IPS DF 19.7 (cell line): ENCODE data around the gene AAMDC.
"Not testable (repeated sequence)": the region's sequence is repeated elsewhere in the genome, so short reads cannot be mapped to it uniquely, and the experiment has no call there.

Experiments
- DNase-seq: peaks from one replicate; pipeline ENCODE4 v3.0.0-alpha.2; 2013; ENCODE audit warnings: low read depth, low spot score

AAMDC gene

GRCh38 chr11:77884829-77885190 lies 63.9 kb downstream of the AAMDC start:
- DNase-seq: no peak

- no peak for DNase-seq
Measured at GRCh38 chr11:77886401-77886800, 65.5 kb downstream of the AAMDC start.

DNA sequence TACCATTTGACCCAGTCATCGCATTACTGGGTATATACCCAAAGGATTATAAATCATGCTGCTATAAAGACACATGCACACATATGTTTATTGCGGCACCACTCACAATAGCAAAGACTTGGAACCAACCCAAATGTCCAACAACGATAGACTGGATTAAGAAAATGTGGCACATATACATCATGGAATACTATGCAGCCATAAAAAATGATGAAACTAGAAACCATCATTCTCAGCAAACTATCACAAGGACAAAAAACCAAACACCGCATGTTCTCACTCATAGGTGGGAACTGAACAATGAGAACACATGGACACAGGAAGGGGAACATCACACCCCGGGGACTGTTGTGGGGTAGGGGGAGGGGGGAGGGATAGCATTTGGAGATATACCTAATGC lies 68.1 kb downstream of the AAMDC start:
- not testable (repeated sequence) for DNase-seq

DNA sequence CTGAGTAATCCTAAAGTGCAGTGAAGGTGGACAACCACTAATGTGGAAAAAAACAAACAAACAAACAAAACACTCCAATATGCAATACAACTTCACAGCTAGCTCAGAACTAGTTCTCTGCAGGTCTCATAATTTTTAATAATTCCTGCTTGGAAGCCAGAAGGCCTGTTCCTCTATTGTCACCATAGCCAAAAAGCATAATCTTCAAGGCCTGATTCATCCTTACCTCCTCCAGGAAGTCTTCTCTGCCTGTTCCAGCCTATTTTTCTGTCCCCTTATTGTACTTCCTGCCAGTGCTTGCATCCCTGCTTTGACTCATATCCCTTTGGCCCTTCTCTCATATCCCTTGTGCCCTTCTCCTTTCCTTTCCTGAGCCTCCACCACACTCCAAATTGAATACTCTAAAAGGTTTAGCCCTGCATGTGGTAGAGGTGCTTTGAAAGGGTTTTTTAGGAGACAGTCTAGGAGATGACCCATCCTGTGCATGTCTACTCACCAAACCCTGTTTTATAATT lies 69.2 kb downstream of the AAMDC start:
- DNase-seq: not testable (repeated sequence)

DNA sequence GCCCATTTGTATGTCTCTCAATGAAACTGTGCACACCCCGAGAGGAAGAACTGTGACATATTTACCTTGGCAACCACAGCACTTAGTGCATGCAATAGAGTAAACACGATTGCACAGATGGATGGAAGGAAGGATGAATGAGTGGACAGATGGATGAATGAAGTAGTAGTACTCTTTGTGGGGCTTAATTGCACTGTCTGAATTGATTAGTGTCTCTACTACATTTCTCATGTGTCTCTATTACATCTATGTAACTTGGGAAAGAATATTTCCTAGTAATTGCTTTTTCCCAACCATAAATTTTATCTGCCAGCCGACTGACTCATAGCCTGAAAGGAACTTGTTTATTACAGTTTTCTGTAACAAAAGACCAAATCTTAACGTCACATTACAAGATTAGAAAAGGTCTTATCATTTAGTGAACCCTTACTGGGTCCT lies 69.7 kb downstream of the AAMDC start:
- not testable (repeated sequence) for DNase-seq

GRCh38 chr11:77891256-77891655 lies 70.3 kb downstream of the AAMDC start:
- not testable (repeated sequence) for DNase-seq

DNA sequence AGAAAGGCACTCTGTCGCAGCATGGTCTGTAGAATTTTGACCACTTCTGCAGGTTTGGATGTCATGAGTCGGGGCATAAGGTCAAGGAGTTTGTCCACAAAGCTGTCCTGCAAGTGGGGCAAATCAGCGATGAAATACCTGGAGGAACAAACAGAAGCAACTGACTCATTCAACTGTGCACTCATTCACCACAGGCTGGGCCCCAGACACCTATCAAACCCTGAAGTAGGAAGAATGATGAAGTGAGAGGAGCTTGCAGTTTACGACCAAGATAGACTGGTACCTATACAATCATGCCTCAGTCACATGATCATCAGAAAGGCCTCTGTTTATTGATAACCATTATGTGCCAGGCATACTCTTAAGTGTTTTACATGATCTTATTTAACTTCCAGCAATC lies 70.8 kb downstream of the AAMDC start:
- not testable (repeated sequence) for DNase-seq

DNA sequence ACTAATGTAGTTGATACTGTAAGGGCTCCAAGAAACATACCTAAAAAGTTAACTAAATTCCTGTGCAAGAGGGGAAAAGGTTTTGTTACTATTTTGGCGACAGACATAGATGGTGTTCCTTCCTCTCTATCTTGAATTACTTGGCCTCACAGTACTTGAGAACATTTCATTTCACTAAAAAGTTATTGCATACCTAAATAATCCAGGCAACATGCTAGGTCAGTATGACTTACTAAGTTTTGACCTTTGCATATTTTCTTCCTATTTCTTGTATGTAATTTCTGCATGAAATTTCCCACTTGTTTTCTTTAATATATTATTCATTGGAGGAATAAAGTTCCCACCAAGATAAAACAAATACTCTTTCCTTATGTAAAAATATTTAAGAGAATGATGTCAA lies 74.0 kb downstream of the AAMDC start:
- DNase-seq: not testable (repeated sequence)

DNA sequence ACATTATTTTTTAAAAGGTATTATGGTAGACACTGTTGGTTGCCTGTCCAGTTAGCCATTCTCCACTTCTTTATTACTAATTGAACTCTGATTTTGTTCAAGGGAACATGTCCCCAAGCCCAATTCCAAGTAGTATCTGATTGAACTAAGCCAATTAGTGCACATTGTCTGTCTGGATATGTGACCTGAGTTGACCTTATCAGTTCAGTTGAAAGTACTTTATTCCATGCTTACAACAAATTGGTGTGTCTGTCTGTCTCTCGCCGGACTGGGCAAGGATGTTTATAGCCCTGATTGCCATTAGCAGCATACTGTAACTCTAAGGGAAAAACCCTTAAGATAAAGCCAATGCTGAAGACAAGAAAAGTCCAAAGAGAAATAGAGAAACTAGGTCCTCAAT lies 87.9 kb downstream of the AAMDC start:
- DNase-seq: no peak

DNA sequence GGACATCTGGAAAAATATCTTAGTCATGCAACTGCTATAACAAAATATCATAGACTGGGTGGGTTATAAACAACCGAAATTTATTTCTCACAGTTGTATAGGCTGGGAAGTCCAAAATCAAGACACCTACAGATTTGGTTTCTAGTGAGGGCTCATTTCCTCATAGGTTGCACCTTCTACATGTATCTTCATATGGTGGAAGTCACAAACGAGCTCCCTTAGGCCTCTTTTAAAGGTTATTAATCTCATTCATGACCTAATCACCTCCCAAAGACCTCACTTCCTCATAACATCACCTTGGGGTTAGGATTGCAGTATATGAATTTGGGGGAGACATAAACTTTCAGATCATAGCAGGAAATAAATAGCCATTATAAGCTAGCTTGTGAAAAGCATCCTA lies 88.3 kb downstream of the AAMDC start:
- DNase-seq: no peak

- DNase-seq: not testable (repeated sequence)
Measured at GRCh38 chr11:77910828-77911227, 89.9 kb downstream of the AAMDC start.

DNA sequence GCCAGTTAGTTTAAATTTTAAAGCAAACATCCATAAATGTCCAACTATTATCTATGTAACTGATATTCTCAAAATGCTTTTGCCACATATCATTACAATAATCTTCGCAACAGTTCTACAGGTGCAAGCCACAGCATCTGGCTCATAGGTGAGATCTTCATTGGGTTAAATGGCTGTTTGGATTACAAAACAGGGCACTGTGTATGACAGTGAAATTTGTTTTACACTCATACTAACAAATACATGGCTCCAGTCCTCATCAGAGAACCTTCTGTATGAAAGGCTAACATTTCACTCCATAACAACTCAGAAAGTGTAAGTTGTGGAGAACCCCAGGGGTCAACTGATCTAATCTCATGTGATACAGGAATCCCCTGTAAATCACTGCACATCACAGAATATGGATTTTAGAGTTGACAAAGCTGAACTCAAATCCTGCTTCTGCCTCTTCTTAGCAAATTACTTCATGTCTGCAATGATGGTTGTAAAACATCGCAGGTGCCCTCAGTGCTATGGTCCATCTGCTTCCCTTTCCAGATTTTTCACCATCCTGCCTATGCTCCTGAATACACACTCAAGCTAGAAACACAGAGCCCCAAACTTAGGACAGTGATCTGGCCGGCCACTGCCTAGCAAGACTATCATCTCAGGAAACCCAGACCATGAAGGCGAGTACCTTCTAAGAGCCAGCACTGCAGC lies 92.8 kb downstream of the AAMDC start:
- not testable (repeated sequence) for DNase-seq

- not testable (repeated sequence) for DNase-seq
Measured at GRCh38 chr11:77914307-77914791, 93.4 kb downstream of the AAMDC start.

DNA sequence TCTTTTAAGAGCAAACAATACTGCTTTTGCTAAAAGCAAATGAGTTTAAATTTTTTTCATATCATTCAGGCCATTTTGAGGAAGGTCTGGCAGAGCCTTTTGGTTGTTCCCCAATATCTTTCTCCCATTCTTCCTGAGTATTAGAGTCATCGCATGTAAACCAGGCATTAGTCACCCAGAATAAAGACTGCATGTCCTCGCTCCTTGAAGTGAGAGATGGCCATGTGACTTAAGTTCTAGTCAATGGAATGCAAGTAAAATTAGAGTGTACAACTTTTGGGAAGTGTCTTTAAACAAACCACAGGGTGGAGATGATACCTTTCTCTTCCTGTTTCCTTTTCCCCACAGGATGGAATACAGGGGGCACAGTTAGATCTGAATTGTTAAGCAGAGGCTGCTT lies 96.8 kb downstream of the AAMDC start:
- not testable (repeated sequence) for DNase-seq
